HUES6 (cell line): Measurements from ENCODE around the gene ZW10.
"Not testable (repeated sequence)": the region's sequence is repeated elsewhere in the genome, so short reads cannot be mapped to it uniquely, and the experiment has no call there.

Experiments
- H3K27ac ChIP-seq: 2 replicates; pipeline ENCODE4 v1.7.0; 2013; ENCODE audit warnings: low read depth, mild to moderate bottlenecking, low read length, inconsistent platforms
- H3K27me3 ChIP-seq: 2 replicates; pipeline ENCODE4 v1.6.1; 2013; ENCODE audit warnings: low read length; ENCODE audit not compliant: control insufficient read depth, insufficient read depth
- H3K36me3 ChIP-seq: 2 replicates; pipeline ENCODE4 v1.6.1; 2013; ENCODE audit warnings: low read length; ENCODE audit not compliant: control insufficient read depth, insufficient read depth
- H3K4me1 ChIP-seq: 2 replicates; pipeline ENCODE4 v1.6.1; 2013; ENCODE audit warnings: low read length; ENCODE audit not compliant: control insufficient read depth, insufficient read depth
- H3K4me3 ChIP-seq: 2 replicates; pipeline ENCODE4 v1.5.1; 2013; ENCODE audit warnings: low read depth, low read length
- H3K9ac ChIP-seq: one replicate; pipeline ENCODE4 v1.6.1; 2013; ENCODE audit warnings: mild to moderate bottlenecking, low read length
- H3K9me3 ChIP-seq: 2 replicates; pipeline ENCODE4 v1.6.1; 2013; ENCODE audit warnings: low read depth, low read length; ENCODE audit not compliant: control insufficient read depth, insufficient read depth

ZW10 gene

GRCh38 chr11:113789016-113789415 lies 15.5 kb upstream of the ZW10 start:
- H3K9ac ChIP-seq, H3K4me1 ChIP-seq, H3K4me3 ChIP-seq, H3K27ac ChIP-seq, H3K27me3 ChIP-seq, H3K9me3 ChIP-seq, H3K36me3 ChIP-seq: not testable (repeated sequence)

DNA sequence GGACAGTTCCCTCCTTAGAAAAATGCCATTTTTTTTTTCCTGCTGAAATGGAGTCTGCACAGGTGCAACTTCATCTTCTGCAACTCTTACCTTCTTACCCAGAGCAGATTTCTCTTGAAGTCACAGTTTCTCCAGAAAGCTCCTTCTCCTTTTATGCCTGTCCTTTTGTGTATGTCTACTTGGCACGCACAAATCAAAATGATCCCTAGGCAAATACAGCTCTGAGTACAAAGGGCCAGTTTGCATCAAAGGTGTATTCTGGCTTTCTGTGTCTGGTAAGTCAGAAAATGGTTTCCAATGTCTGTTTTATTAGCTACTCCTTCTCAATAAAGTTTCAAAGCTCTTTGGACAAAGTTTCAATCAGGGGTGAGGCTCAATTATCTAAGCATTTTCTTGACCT lies 8.6 kb upstream of the ZW10 start:
- Histone ChIP-seq H3K27me3 (peaks cover 3% of the 10 kb centered on the region; the same call in 1 of the 2 replicates), H3K4me1 (no peaks in the 10 kb centered on the region), H3K36me3 (no peaks in the 10 kb centered on the region)

DNA sequence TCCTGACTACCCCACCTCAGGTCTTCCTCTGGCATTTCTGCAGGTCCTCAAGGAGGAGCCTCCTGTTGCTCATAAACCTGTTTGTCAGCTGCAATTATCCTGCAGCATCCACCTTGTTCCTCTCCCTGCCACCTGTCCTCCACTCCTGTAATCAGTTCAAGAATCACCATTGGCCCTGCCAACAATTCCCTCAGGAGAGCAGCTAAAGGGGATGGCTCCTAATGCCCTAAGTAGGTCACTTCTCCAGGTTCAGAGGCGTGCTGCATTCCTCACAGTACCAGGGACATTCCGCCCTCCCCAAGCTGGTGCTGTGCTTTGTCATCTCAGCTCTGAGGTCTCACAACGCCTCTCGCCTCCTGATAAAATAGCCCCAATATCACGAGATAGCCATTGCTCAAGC lies 8.2 kb upstream of the ZW10 start:
- H3K36me3 ChIP-seq: no peaks in the 10 kb centered on the region
- no peaks in the 10 kb centered on the region for H3K4me1 ChIP-seq
- no peak overlapping the region for H3K9ac ChIP-seq
- H3K27me3 ChIP-seq: peaks cover 3% of the 10 kb centered on the region; the same call in 1 of the 2 replicates
- H3K27ac ChIP-seq: no peak overlapping the region
- H3K4me3 ChIP-seq: no peak overlapping the region
- no peaks in the 10 kb centered on the region for H3K9me3 ChIP-seq

More for the DNA sequence above, 8.6 kb upstream of the ZW10 start:
- Histone ChIP-seq H3K27ac (no peak overlapping the region), H3K9ac (no peak overlapping the region), H3K4me3 (no peak overlapping the region), H3K9me3 (no peaks in the 10 kb centered on the region)

DNA sequence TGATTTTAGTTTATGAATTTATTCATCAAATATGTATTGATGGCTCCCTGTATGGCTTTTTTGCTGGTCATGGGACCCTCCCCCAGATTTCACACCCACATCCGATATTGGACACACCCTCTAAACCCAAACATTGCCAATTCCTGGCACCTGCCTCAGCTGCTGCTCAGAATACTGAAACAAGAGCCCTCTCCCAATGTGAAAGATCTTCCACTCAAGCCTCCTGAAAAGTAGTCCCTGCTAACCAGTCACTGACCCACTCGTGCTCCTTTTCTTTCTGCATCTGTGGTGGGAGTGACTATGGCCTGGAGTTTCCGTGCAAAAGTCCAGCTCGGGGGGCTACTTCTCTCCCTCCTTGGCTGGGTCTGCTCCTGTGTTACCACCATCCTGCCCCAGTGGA lies 6.0 kb upstream of the ZW10 start, which contains the start of gene CLDN25:
Gene CLDN25 (plus strand): TSS at position 301 of the 400 bp plus-strand sequence. CDS start 0 bp downstream, at position 301.
- Histone ChIP-seq H3K4me1 (no peaks in the 10 kb centered on the region), H3K9ac (no peak within 1 kb of the TSS), H3K4me3 (no peak within 1 kb of the TSS), H3K36me3 (no peaks in the 10 kb centered on the region), H3K27me3 (peaks cover 11% of the 10 kb centered on the region; the same call in 1 of the 2 replicates), H3K9me3 (no peaks in the 10 kb centered on the region), H3K27ac (no peak within 1 kb of the TSS)

- Histone ChIP-seq H3K27me3 (peaks cover 11% of the 10 kb centered on the region; the same call in 1 of the 2 replicates), H3K9ac (no peak overlapping the region), H3K4me1 (no peaks in the 10 kb centered on the region), H3K36me3 (no peaks in the 10 kb centered on the region), H3K9me3 (no peaks in the 10 kb centered on the region), H3K27ac (no peak overlapping the region), H3K4me3 (no peak overlapping the region)
These were observed 4.8 kb upstream of the ZW10 start for GRCh38 chr11:113778111-113778910.

GRCh38 chr11:113774174-113774503 lies 647 bp upstream of the ZW10 start:
- Histone ChIP-seq H3K9me3 (no peaks in the 10 kb centered on the region), H3K4me1 (peaks cover 4% of the 10 kb centered on the region; the same call in 1 of the 2 replicates), H3K4me3 (peak overlapping the region; percentile 98), H3K36me3 (peaks cover 4% of the 10 kb centered on the region), H3K27me3 (peaks cover 8% of the 10 kb centered on the region; the same call in 1 of the 2 replicates), H3K9ac (no peak overlapping the region), H3K27ac (no peak overlapping the region; the same call in 1 of the 2 replicates)

DNA sequence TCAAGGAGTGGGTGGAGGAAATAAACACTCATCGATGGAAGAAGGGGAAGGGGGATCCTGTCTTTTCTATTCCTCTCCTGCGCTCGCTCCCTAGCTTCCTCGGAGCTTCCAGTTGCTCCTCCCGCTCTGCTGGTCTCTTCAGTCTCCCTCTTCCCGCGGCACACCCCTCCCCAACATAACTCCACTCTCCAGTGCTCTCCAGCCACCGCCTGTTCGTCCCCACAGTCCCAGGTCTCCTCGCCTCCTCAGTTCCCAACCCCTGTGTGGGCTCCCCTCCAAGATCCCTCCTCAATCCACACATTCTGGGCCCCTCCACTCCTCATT lies 438 bp downstream of the ZW10 start:
- Histone ChIP-seq H3K27ac (peak overlapping the region; percentile 41; the same call in 1 of the 2 replicates), H3K36me3 (peaks cover 13% of the 10 kb centered on the region), H3K27me3 (peaks cover 8% of the 10 kb centered on the region; the same call in 1 of the 2 replicates), H3K4me3 (peak overlapping the region; percentile 98), H3K9me3 (no peaks in the 10 kb centered on the region), H3K4me1 (peaks cover 4% of the 10 kb centered on the region; the same call in 1 of the 2 replicates), H3K9ac (peak overlapping the region; percentile 94)

GRCh38 chr11:113771964-113772363 lies 1.5 kb downstream of the ZW10 start:
- Histone ChIP-seq H3K27me3 (peaks cover 8% of the 10 kb centered on the region; the same call in 1 of the 2 replicates), H3K27ac (no peak overlapping the region), H3K4me1 (peaks cover 4% of the 10 kb centered on the region; the same call in 1 of the 2 replicates), H3K36me3 (peaks cover 20% of the 10 kb centered on the region), H3K4me3 (peak overlapping the region; percentile 98; the same call in 1 of the 2 replicates), H3K9ac (peak overlapping the region; percentile 45), H3K9me3 (no peaks in the 10 kb centered on the region)

- H3K36me3 ChIP-seq: peaks cover 37% of the 10 kb centered on the region
These were observed 8.8 kb downstream of the ZW10 start for GRCh38 chr11:113764527-113765219.

GRCh38 chr11:113763040-113763439 lies 10.5 kb downstream of the ZW10 start:
- H3K9me3 ChIP-seq, H3K27ac ChIP-seq, H3K4me1 ChIP-seq, H3K9ac ChIP-seq, H3K27me3 ChIP-seq, H3K4me3 ChIP-seq: not testable (repeated sequence)
- H3K36me3 ChIP-seq: peaks cover 42% of the 10 kb centered on the region

More at GRCh38 chr11:113764527-113765219, 8.8 kb downstream of the ZW10 start:
- Histone ChIP-seq H3K27me3 (no peaks in the 10 kb centered on the region), H3K4me1 (no peaks in the 10 kb centered on the region), H3K27ac (no peak overlapping the region), H3K9ac (no peak overlapping the region), H3K9me3 (no peaks in the 10 kb centered on the region), H3K4me3 (no peak overlapping the region)

GRCh38 chr11:113760241-113760640 lies 13.3 kb downstream of the ZW10 start:
- Histone ChIP-seq H3K27ac (no peak overlapping the region), H3K9me3 (no peaks in the 10 kb centered on the region), H3K27me3 (no peaks in the 10 kb centered on the region), H3K4me1 (no peaks in the 10 kb centered on the region), H3K36me3 (peaks cover 55% of the 10 kb centered on the region), H3K4me3 (no peak overlapping the region), H3K9ac (no peak overlapping the region)
